GM12864 (cell line): ENCODE measurements around the gene QRFP.
"Not testable (repeated sequence)": the region's sequence is repeated elsewhere in the genome, so short reads cannot be mapped to it uniquely, and the experiment has no call there.

Experiments used
- DNase-seq: peaks from one replicate; pipeline ENCODE4 v3.0.0-alpha.2; 2011; ENCODE audit warnings: low read depth
- H3K4me3 ChIP-seq: 2 replicates; pipeline ENCODE4 v1.5.1; 2011; ENCODE audit warnings: mild to moderate bottlenecking, low read depth, low read length, control low read depth
- CTCF ChIP-seq: IDR thresholded peaks from 2 replicates; pipeline ENCODE4 v1.5.1; 2011; ENCODE audit warnings: low read depth, mild to moderate bottlenecking, moderate library complexity, low read length, control low read depth, inconsistent platforms; ENCODE audit errors: missing control alignments

Gene QRFP

DNA sequence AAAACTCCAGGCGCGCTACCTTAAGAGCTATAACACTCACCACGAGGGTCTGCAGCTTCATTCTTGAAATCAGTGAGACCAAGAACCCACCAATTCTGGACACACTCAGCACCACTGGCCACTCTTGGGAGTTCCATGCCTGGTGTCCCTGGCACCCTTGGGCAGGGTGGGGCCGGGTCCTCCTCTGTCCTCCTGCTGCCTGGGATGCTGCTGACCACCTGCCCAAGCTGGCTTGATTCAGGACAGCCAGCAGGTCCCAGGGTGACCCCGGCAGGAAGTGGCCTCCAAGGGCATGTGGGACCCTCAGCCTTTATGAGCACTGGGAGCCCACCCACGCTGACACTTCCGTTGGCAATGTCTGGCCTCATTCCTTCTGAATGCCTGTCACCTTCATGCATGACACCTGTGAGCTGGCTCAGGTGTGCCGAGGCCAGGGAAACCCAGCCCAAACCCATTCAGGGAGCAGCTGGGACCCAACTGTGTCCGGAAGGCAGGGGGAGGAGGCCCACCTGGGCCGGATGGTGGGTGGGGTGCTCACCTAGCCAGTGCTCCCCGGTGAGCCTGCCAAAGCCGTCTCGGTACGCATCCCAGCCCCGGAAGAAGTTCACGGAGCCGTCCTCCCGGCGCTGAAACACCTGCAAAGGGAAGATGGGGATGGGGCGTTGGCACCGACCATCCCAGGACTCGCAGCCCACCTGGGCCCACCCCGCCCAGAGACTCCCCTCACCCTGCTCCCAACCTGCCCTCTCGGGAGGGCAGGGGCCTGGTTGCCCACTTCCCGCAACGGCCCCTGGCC is 14.8 kb upstream of the QRFP start:
- no peak for DNase-seq
- H3K4me3 ChIP-seq = no peak overlapping the region
- TF ChIP-seq CTCF = no peak

DNA sequence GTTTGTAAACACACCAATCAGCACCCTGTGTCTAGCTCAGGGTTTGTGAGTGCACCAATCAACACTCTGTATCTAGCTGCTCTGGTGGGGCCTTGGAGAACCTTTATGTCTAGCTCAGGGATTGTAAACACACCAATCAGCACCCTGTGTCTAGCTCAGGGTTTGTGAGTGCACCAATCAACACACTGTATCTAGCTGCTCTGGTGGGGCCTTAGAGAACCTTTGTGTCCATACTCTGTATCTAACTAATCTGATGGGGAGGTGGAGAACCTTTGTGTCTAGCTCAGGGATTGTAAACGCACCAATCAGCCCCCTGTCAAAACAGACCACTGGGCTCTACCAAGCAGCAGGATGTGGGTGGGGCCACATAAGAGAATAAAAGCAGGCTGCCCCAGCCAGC is 14.1 kb upstream of the QRFP start:
- not testable (repeated sequence) for DNase-seq, H3K4me3 ChIP-seq

GRCh38 chr9:130910041-130910440 is 13.4 kb upstream of the QRFP start:
- not testable (repeated sequence) for DNase-seq

DNA sequence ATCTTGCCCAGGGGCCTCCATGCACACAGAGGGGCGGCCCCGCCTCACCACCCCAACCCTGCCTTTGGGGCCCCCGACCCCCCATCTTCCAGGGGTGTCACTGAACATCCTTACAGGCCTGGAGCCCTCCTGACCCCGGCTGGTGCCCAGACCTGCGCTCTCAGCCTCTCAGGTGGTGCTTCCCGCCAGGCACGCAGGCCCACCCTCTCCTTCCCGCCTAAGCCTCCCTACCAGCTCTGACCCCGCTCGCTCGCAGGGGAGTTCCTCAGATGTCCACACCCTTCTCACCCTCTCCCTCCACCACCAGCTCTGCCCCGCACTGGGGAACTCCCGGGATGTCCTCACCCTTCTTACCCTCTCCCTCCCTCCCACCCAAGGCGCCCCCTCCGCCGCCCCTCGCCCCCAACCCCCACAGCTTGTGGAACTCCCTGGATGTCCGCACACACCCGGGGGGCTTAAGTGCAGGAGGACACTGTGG is 12.3 kb upstream of the QRFP start:
- H3K4me3 ChIP-seq = no peak overlapping the region

More at GRCh38 chr9:130910041-130910440, 13.4 kb upstream of the QRFP start:
- H3K4me3 ChIP-seq = not testable (repeated sequence)

GRCh38 chr9:130908146-130908877 is 11.7 kb upstream of the QRFP start:
- TF ChIP-seq CTCF = no peak
- no peak for DNase-seq
- H3K4me3 ChIP-seq = no peak overlapping the region

More for the DNA sequence above, 12.3 kb upstream of the QRFP start:
- TF ChIP-seq CTCF = no peak
- DNase-seq = no peak

- H3K4me3 ChIP-seq = no peak overlapping the region
- DNase-seq = no peak
- TF ChIP-seq CTCF = no peak
Observed at GRCh38 chr9:130906735-130907416, 10.3 kb upstream of the QRFP start.

DNA sequence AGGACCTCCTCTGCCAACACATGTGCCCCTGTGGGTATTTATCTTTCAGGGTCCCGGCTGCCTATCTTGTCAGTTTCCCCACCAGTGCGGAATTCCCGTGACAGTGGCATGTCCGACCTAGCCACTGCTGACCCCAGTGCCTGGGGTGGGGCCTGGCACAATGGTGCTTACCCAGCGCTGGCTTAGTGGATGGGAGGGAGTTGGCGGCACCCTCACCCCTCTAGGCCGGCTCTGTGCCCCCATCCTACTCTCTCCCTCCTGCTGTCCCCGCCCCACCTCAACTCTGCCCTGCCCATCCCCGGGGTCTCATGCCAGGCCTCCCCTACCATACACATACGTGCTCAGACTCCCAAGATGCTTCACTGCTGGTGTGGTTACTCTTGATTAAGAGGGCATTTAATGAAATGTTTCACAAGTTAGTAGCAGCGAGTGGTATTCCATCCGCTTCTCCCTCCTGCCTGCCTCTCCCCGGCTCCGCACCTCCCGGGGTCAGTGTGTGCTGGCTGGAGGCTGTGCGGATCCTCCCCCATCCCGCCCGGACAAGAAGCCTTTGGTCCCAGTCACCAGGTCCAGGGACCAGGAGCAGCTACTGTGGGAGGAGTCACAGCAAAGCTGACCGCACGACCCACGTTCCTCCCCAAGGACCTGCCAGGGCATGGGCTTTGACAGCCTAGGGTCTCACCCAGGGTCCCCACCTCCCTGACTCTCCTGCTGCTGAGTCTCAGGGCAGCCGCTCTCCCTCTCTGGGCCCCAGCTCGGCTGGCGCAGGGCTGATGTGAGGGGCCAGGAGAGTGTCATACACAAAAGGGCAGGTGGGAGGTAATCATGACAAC is 9.5 kb upstream of the QRFP start:
- DNase-seq = no peak
- no peak for TF ChIP-seq CTCF
- H3K4me3 ChIP-seq = no peak overlapping the region
